GM21360 (cell line): ENCODE results near the gene TMEM242.

Experiments
- ATAC-seq: cut with Tn5 transposase; IDR thresholded peaks from one replicate; pipeline ENCODE4 v1.9.1; 2021; ENCODE audit warnings: mild to moderate bottlenecking, moderate library complexity; ENCODE audit not compliant: unreplicated experiment

TMEM242 gene

GRCh38 chr6:157291356-157291755, 32.0 kb downstream of the TMEM242 start:
- ATAC-seq: no peak

- no peak for ATAC-seq
Observed at GRCh38 chr6:157290797-157291196, 32.5 kb downstream of the TMEM242 start.

- ATAC-seq: no peak
Observed at GRCh38 chr6:157289764-157290163, 33.6 kb downstream of the TMEM242 start.

GRCh38 chr6:157288575-157288974, 34.7 kb downstream of the TMEM242 start:
- no peak for ATAC-seq

- no peak for ATAC-seq
Observed at GRCh38 chr6:157287923-157288322, 35.4 kb downstream of the TMEM242 start.

- ATAC-seq: no peak
Observed at GRCh38 chr6:157287247-157287850, 36.0 kb downstream of the TMEM242 start.

GRCh38 chr6:157285422-157285779, 37.9 kb downstream of the TMEM242 start:
- no peak for ATAC-seq

GRCh38 chr6:157284738-157285421, 38.4 kb downstream of the TMEM242 start:
- no peak for ATAC-seq

- ATAC-seq: no peak
Observed at GRCh38 chr6:157283900-157284737, 39.2 kb downstream of the TMEM242 start.

- no peak for ATAC-seq
Observed at GRCh38 chr6:157283330-157283898, 39.9 kb downstream of the TMEM242 start.

GRCh38 chr6:157282284-157282683, 41.0 kb downstream of the TMEM242 start:
- ATAC-seq: no peak

- no peak for ATAC-seq
Observed at GRCh38 chr6:157281570-157281969, 41.7 kb downstream of the TMEM242 start.

GRCh38 chr6:157280947-157281346, 42.4 kb downstream of the TMEM242 start:
- ATAC-seq: no peak

GRCh38 chr6:157280157-157280556, 43.2 kb downstream of the TMEM242 start:
- ATAC-seq: no peak

GRCh38 chr6:157278171-157278570, 45.1 kb downstream of the TMEM242 start:
- no peak for ATAC-seq

GRCh38 chr6:157276731-157277130, 46.6 kb downstream of the TMEM242 start:
- ATAC-seq: no peak

- ATAC-seq: no peak
Observed at GRCh38 chr6:157276134-157276532, 47.2 kb downstream of the TMEM242 start.

- ATAC-seq: peak; percentile 86
Observed at GRCh38 chr6:157274471-157275226, 48.7 kb downstream of the TMEM242 start.

GRCh38 chr6:157273756-157274470, 49.4 kb downstream of the TMEM242 start:
- peak; percentile 55 for ATAC-seq
